DLD1 (cell line): Measurements from ENCODE around the gene ZNF75A.

Source experiments
- in situ Hi-C: cut with HindIII; loops from 2 replicates; pipeline ENCODE4 v1.10.0; 2017; ENCODE audit warnings: low sequenced_read_pairs

The ZNF75A gene

DNA sequence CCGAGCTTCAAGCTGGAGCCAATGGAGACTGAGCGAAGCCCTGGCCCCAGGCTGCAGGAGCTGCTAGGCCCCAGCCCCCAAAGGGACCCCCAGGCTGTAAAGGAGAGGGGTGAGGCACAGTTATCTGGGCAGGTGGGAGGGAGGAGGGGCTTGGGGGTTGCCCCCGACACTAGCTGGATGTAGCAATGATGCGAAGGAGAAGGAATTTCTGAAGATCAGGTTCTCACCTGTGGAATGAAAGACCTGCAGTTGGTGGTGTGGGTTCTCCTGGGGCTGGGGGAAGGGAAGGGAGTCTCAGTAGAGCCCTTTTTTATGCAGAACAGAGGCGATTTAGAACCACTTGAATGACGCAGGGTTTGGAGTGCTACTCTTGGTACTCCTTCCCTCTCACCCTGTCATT lies 20.2 kb upstream of the ZNF75A start:
- in situ Hi-C loops = no loop called here

DNA sequence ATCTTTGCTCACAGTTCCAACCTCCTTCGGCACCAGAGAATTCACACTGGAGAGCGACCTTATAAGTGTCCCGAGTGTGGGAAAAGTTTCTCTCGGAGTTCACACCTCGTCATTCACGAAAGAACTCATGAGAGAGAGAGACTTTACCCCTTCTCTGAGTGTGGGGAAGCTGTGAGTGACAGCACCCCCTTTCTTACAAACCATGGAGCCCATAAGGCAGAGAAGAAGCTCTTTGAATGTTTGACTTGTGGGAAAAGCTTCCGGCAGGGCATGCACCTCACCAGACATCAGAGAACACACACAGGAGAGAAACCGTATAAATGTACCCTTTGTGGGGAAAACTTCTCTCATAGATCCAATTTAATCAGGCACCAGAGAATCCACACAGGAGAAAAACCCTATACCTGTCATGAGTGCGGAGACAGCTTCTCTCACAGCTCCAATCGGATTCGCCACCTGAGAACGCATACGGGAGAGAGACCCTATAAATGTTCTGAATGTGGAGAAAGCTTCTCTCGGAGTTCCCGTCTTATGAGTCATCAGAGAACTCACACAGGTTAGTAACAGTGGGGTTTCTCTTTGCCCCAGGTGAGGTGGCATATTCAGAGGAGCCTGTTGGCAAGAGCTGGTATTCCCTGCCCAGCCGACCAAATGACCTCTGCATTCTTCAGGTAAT lies 15.2 kb upstream of the ZNF75A start:
- in situ Hi-C loops = no loop called here

DNA sequence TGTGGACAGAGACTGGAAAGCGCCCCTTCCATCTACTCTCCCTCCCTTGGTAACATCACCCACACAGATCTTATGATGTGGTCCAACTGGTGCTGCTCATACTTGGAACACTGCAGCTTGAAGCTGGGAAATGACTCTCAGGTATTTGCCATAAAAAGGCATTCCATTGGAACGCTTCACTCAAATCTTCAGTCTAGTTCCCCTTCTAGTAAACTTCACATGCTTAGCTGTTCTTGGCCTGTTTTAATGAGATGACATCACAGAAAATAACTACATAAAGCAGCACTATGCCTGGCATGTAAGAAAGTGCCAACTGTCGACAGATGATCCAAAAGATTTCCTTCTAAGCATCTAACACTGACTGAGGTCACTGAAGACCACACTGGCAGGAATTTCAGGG lies 12.7 kb upstream of the ZNF75A start:
- in situ Hi-C loops = no loop called here

DNA sequence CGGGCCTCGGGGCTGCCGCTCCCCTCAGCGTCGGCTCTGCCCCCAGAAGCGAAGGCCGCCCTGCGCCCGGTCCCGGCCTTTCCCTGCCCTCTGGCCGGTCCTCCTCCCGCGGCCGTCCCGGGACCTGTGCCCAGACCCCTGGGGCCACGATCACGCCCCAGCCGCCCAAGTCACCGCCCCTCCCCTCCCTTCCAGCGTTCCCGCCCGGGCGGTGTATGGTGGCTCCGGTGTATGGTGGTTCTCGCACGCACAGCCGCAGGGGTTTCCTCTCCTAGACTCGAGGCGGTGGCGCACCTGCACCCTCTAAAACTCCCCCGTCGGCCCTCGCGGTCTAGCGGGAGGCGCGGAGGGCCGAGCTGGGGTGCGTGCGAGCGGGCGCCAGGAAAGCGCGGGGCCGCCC lies 10.1 kb upstream of the ZNF75A start:
- in situ Hi-C loops = no loop called here

DNA sequence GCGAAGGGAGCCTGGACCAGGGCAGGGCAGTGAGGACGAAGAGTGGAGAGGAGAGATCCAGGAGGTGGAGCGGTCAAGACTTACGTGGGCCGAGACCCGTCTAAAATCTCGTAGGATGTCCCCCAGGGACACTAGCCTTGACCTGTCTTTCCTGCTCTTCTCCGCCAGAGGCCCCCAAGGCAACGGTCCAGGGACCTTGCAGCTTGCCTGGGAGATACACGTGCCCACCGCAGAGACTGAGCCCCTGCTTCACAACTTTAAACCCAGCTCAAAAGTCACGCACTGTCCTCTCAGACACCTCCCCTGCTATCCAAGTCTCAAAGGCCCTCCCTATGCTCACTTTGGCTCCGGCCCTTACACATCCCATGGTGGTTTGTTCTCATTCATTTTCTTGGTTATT lies 9.5 kb upstream of the ZNF75A start:
- in situ Hi-C loops = no loop called here

DNA sequence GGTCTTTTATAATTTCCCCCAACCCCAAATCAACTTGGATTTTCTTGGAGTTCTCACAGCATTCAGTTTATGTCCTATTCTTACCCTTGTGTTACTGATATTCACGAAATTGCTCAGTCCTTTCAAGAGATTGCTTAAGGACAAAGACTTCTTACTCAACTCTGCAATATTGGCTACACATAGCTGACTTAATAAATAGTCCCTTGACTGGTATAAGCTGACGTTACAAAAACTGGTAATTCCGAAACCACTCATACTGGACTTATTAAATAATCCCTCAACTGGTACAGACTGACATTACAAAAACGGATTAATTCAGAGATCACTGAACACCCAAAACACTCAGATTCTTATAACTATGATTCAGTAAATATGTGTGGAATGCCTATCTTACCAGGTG lies 927 bp upstream of the ZNF75A start:
- in situ Hi-C loops = no loop called here

DNA sequence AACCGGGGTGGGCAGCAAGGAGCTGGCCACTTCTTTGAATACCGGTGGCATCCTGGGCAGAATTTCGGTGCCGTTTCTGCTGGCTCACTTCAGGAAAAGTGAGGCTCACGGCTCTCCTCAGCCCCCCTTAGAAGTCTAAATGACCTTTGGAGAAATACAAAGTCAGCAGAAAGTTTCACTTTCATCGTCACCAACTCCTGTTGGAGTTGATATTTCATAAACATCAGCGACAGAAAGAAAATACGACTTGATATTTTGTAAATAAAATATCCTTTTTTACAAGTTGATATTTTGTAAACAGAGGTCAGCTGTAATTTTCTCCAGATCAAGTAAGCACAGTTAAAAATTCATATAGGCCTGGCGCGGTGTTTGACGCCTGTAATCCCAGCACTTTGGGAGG lies 781 bp downstream of the ZNF75A start:
- in situ Hi-C loops = no loop called here

DNA sequence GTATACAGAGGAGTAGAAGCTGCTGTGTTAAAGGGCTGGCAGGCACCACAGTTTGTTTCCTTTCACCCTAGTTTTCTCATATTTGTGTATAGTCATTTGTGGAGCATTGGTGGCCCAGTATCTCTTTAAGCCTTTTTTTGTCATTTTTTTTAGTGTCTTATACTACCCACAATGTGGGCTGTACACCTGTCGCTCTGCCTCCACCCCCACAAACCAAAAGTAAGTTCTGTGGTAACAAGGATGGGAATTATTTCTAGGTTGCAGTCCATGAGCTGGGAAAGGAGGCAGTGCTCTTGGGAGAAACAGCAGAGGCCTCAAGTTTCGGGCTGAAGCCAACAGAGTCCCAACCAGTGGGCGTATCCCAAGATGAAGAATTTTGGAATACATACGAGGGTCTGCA lies 6.2 kb downstream of the ZNF75A start:
- in situ Hi-C loops = no loop called here

DNA sequence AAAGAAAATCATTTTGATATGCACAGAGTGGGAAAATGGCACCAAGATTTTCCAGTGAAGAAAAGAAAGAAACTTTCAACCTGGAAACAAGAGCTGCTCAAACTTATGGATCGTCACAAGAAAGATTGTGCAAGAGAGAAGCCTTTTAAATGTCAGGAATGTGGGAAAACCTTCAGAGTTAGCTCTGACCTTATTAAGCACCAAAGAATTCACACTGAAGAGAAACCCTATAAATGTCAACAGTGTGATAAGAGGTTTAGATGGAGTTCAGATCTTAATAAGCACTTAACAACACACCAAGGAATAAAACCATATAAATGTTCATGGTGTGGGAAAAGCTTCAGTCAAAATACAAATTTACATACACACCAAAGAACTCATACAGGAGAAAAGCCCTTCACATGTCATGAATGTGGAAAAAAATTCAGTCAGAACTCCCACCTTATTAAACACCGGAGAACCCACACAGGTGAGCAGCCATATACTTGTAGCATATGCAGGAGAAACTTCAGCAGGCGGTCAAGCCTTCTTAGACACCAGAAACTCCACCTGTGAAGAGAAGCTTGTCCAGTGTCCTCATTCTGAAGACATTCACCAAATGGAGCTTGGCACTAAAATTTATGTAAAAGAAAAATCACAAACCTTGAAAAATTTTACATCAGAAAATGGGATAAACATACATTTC lies 12.2 kb downstream of the ZNF75A start:
- in situ Hi-C loops = no loop called here

DNA sequence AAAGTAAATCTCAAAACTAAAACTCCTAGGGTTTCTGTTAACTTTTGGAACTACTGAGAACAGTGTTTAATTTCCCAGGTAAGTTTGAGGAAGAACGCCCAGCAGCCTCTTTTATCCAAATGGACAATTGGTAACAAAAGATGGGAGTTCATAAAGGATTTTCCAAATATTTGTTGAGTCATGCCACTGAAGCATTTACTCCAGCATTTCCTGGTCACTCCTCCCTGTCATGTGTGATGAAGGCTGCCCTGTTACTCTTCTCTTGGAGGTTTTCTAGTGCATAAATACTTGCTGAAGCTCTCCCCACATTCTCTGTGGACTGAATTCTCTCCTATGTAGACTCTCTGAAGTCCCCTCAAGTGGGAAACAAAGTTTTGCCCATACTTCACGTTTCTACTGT lies 16.5 kb downstream of the ZNF75A start:
- in situ Hi-C loops = no loop called here

DNA sequence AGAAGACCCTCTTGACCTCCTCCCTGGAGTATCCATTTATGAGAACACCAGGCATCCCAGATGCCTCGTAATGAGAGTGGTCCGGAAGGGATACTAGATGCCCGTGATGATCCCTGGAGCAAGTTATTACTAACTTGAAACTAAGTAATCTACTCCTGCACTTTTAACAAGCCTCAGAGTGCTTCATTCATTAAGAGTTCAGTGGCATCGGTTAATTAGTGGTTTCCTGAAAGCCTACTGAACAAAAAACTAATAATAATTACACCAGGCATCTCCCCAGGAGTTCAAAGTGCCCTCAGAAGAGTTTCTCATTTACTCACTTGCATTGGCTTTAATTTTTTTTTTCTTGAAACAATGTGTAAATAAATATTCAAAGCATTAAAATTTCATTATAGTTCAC lies 22.2 kb downstream of the ZNF75A start:
- in situ Hi-C loops = no loop called here

DNA sequence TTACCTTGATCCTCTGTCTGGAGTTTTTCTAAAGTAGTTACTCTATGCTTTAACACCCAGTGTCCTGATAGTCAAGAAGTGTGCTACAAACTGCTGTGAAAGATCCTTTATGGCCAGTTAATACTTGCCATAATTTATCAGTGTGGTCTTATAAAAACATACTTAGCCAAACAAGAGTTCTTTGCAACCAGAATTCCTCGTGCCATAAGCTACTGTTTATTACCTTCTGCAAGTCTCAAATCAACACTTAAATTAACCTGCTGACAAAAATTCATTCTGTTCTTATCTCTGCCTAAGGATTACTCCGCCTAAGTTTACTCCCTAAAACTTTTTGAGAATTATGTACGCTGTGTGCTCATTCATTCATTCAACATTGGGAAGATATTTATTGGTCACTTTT lies 22.8 kb downstream of the ZNF75A start:
- in situ Hi-C loops = no loop called here

DNA sequence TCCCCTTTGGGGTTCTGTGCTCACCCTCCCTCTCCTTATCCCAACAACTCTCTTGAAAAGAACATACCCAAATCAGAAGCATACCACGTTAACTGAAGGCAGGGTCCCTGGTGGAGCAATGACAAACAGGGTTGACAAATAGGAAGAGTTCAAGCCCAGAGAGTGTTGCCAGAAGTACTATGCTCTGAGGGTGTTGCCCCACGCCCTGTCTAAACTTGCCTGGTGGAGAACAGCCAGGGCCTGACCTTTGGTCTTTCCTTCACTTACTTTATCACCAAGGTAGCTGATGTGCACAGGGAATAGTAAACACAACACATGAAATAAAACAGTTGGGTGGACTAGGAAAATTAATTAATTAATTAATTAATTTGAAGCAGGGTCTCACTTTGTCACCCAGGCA lies 23.3 kb downstream of the ZNF75A start:
- in situ Hi-C loops = no loop called here

DNA sequence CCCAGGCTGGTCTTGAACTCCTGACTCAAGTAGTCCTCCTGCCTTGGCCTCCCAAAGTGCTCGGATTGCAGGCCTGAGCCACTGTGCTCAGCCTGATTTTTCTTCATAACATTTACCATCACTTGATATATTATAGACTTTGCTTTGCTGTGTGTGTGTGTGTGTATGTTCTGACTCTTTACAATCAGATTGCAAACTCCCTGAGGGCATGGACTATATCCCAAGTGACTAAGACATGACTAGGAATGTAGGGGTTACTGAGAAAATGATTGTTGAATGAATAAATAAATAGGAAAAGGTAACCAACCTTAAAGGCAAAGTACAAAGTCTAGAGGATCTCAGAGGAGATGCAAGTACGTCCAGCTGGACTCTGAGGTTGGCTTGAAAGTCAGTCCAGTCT lies 40.7 kb downstream of the ZNF75A start:
- in situ Hi-C loops = no loop called here

DNA sequence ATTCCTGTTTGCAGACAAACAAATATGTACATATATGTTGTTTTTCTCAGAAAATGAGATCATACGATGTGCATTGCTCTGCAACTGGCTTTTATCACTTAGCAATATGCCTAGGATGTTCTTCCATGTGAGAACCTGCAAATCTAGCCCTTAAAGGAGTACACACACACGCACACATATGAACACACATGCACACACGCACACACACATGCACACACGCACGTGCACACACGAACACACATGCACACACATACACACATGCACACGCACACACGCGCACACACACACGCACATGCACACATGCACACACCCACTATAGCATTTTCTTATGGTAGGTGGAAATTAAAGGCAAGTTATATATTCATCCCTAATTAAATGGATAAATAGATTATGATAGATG lies 42.3 kb downstream of the ZNF75A start:
- in situ Hi-C loops = no loop called here

DNA sequence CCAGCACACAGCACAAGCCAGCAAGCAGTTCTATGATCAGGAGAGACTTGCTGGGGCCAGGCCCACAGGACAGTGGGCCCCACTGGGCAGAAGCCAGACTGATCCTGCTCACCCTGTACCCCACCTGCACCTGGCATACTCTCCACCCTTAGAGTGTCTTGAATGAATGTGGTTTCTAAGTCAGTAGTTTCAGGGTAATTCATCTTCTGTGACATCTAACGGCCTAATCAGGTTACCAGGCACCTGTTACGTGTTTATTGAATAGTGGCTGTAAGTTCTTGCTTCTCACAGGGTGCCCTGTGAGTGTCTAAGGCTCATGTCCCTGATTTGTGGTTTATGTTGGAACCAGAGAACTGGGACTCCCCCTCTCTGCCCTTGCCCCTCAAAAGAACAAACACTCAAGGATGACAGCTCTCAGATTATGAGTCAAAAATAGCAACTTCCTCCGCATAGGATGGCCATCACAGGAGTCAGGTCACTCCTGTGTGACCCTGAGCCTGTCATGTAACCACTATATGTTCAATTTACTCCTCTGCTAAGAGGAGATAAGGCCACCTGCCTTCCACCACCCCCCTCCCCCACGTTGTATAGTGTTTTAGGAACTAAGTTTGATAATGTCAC lies 43.4 kb downstream of the ZNF75A start:
- in situ Hi-C loops = no loop called here

DNA sequence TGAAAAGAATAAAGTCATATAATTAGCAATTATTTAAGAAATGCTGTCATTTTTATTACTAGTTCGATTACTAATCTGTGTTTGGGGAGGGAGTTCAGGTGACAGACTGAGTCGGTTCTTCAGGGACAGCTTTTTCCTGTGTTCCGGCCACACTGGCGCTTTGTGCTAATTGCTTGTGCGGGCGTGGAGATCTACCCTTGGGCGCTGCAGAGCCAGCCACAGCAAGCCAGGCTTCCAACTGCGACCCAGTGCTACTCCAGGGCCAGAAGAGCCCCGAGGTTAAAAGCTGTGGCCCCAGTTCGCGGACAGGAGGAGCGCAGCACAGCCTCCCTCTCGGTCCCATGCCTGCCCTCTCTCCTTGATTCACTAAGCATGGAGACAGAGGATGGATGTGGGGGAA lies 43.9 kb downstream of the ZNF75A start:
- in situ Hi-C loops = no loop called here

DNA sequence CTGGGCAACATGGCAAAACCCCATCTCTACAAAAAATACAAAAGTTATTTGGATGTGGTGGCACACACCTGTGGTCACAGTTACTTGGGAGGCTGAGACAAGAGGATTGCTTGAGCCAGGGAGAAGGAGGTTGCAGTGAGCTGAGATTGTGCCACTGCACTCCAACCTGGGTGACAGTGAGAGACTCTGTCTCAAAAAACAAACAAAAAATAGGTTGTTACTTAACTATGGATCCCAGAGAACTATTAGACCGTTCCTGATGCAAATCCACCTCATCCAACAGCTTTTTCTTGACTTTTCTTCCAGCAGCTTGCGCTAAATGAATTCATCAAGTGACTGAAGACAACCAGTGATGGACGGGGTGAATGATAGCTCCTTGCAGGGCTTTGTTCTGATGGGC lies 50.3 kb downstream of the ZNF75A start, which contains the start of gene OR2C1:
TSS of gene OR2C1 (plus strand) at position 301 of the 400 bp plus-strand sequence. CDS start at position 353, 52 bp downstream.
- in situ Hi-C loops = no loop called here

DNA sequence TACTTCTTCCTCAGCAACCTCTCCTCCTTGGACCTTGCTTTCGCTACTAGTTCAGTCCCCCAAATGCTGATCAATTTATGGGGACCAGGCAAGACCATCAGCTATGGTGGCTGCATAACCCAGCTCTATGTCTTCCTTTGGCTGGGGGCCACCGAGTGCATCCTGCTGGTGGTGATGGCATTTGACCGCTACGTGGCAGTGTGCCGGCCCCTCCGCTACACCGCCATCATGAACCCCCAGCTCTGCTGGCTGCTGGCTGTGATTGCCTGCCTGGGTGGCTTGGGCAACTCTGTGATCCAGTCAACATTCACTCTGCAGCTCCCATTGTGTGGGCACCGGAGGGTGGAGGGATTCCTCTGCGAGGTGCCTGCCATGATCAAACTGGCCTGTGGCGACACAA lies 50.8 kb downstream of the ZNF75A start:
- in situ Hi-C loops = no loop called here

DNA sequence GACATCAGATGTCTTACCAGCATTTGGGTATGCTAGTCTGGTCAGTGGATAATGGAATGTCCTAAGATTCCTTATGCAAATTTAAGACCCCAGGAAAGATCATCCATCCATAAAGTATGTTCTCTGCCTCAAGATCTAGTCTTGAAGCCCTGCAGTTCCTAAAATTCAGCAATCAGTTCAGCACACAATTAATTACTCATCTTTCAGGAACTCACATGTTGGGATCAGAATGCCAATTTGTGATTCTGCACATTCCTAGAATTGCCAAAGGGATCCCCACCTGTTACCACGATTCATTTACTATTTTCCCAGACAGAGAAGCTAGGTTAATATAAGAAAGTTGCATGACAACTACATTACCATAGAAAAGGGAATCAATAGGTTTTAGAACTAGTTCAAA lies 53.6 kb downstream of the ZNF75A start:
- in situ Hi-C loops = no loop called here

DNA sequence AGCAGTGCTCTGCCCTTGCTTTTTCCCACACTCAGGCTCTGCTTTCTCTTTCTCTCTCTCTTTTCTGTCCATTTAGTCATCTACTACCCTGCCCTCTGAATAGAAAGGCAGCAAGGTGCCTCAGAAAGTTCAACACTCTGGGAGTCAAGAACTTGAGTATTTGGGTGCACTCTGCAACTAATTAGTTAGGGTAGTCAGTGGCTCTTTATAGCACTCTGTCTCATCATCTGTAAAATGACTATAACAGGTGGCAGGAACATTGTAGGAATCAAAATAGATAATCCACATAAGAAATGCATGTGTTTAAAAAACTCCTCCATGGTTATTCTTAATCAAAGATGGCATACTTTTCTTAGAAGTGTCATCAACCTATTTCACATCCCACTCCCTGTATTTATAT lies 57.6 kb downstream of the ZNF75A start:
- in situ Hi-C loops = no loop called here

DNA sequence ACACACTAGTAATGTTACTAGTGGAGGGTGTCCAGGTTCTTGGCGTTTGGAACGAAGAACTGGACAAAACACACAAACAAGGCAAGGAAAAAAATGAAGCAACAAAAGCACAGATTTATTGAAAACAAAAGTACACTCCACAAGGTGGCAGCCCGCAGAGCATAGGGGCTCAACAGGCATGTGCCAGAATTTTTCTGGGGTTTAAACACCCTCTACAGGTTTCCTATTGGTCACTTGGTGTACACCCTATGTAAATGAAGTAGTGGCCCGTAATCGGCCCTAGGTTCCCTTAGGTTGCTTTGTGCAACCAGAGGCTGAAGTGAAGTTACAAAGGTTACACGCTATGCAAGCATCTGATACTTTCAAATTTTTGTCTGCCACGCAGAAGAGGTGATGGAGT lies 58.5 kb downstream of the ZNF75A start:
- in situ Hi-C loops = no loop called here
